Measurements from ENCODE around the gene INPP4A. TPM values are rescaled to one million over a fixed set of nuclear protein-coding genes. Genes with fewer than 3 reads are reported as not detected.

INPP4A gene
- polyA plus RNA-seq, 1 of the 3 experiments (the other 2 are of a cell fraction), result 15.0 TPM

DNA sequence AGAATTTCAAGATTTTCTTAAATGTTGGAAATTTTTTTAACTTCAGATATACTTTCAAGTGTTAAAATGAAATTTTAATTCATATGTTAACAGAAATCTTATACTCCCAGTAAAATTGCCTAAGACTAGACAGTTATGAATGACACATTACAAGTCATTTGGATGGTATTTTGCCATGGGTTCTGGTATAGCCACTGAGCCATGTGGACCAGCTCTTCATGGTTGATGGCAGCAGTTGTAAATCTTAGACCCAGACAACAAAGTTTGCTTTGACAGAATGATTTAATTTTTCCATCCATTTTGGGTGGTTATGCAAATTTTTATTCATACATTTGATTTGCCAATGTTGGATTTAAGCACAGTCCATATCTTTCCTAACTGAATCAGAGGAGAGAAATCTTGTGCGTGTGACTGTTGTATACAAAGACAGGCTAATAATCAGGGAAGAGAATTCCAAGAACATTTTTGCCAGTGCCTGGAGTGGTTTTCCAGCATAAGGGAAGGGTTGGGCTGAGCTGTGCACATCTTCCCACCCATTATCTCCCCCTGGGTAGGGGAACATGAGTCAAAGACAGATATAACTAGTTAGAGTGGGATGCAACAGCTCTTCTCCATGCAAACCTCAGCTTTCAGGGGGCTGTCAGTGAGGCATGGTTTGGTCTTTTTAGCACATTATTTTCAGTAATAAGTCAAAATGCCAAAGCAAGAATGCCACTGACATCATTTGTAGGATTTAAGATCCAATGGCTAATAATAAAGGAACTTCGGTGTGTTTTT lies 28.1 kb upstream of the INPP4A start:
- no peak for DNase-seq
- no peaks in the 10 kb centered on the region for H3K79me2 ChIP-seq (ENCODE audit: insufficient read depth)
- H3K27ac ChIP-seq (ENCODE audit: low read depth in 2 of 2, low read length in 1 of 2), result no peak overlapping the region
- ChIA-PET POLR2A (no interaction called here), CTCF (interaction anchor here (1.0 kb wide), 1 partner anchor 421 kb away, joined by 3 read pairs; no protein-coding TSS in a partner anchor)
- H3F3A ChIP-seq (replicated peaks; ENCODE audit: insufficient read depth), result no peaks in the 10 kb centered on the region
- TF ChIP-seq RAD21 (IDR thresholded peaks at IDR 0.05; ENCODE audit: low read length) (no peak), TEAD4 (IDR thresholded peaks at IDR 0.05; ENCODE audit: borderline replicate concordance, insufficient read depth) (no peak), RXRA (IDR thresholded peaks at IDR 0.05; ENCODE audit: borderline replicate concordance, low read depth) (no peak), RCOR1 (IDR thresholded peaks at IDR 0.05; ENCODE audit: low read length) (no peak), TCF12 (IDR thresholded peaks at IDR 0.05) (no peak), ZBTB33 (IDR thresholded peaks at IDR 0.05; ENCODE audit: borderline replicate concordance, low read depth) (no peak), SMC3 (IDR thresholded peaks at IDR 0.05; ENCODE audit: low read depth, low read length) (no peak), EP300 (IDR thresholded peaks at IDR 0.05; ENCODE audit: borderline replicate concordance in 1 of 2, low read depth in 1 of 2, low read length in 1 of 2) (no peak), SIN3A (IDR thresholded peaks at IDR 0.05; ENCODE audit: borderline replicate concordance, low read depth, low read length) (no peak), MXI1 (IDR thresholded peaks at IDR 0.05; ENCODE audit: low read depth, low read length) (no peak), YY1 (IDR thresholded peaks at IDR 0.05; ENCODE audit: low read depth) (no peak), IRF3 (IDR thresholded peaks at IDR 0.05; ENCODE audit: low read depth, low read length) (no peak), MEF2A (IDR thresholded peaks at IDR 0.05; ENCODE audit: borderline replicate concordance, low read depth) (no peak), FOXM1 (IDR thresholded peaks at IDR 0.05; ENCODE audit: low read depth) (no peak)
- TF ChIP-seq, protein P1, sequence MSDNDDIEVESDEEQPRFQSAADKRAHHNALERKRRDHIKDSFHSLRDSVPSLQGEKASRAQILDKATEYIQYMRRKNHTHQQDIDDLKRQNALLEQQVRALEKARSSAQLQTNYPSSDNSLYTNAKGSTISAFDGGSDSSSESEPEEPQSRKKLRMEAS (IDR thresholded peaks at IDR 0.05; ENCODE audit: low read depth), result no peak
- TF ChIP-seq, protein P2, sequence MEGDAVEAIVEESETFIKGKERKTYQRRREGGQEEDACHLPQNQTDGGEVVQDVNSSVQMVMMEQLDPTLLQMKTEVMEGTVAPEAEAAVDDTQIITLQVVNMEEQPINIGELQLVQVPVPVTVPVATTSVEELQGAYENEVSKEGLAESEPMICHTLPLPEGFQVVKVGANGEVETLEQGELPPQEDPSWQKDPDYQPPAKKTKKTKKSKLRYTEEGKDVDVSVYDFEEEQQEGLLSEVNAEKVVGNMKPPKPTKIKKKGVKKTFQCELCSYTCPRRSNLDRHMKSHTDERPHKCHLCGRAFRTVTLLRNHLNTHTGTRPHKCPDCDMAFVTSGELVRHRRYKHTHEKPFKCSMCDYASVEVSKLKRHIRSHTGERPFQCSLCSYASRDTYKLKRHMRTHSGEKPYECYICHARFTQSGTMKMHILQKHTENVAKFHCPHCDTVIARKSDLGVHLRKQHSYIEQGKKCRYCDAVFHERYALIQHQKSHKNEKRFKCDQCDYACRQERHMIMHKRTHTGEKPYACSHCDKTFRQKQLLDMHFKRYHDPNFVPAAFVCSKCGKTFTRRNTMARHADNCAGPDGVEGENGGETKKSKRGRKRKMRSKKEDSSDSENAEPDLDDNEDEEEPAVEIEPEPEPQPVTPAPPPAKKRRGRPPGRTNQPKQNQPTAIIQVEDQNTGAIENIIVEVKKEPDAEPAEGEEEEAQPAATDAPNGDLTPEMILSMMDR (IDR thresholded peaks at IDR 0.05), result no peak
- TF ChIP-seq, protein P3, sequence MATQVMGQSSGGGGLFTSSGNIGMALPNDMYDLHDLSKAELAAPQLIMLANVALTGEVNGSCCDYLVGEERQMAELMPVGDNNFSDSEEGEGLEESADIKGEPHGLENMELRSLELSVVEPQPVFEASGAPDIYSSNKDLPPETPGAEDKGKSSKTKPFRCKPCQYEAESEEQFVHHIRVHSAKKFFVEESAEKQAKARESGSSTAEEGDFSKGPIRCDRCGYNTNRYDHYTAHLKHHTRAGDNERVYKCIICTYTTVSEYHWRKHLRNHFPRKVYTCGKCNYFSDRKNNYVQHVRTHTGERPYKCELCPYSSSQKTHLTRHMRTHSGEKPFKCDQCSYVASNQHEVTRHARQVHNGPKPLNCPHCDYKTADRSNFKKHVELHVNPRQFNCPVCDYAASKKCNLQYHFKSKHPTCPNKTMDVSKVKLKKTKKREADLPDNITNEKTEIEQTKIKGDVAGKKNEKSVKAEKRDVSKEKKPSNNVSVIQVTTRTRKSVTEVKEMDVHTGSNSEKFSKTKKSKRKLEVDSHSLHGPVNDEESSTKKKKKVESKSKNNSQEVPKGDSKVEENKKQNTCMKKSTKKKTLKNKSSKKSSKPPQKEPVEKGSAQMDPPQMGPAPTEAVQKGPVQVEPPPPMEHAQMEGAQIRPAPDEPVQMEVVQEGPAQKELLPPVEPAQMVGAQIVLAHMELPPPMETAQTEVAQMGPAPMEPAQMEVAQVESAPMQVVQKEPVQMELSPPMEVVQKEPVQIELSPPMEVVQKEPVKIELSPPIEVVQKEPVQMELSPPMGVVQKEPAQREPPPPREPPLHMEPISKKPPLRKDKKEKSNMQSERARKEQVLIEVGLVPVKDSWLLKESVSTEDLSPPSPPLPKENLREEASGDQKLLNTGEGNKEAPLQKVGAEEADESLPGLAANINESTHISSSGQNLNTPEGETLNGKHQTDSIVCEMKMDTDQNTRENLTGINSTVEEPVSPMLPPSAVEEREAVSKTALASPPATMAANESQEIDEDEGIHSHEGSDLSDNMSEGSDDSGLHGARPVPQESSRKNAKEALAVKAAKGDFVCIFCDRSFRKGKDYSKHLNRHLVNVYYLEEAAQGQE (IDR thresholded peaks at IDR 0.05; ENCODE audit: low read depth, low read length), result no peak
- TF ChIP-seq, protein P4, sequence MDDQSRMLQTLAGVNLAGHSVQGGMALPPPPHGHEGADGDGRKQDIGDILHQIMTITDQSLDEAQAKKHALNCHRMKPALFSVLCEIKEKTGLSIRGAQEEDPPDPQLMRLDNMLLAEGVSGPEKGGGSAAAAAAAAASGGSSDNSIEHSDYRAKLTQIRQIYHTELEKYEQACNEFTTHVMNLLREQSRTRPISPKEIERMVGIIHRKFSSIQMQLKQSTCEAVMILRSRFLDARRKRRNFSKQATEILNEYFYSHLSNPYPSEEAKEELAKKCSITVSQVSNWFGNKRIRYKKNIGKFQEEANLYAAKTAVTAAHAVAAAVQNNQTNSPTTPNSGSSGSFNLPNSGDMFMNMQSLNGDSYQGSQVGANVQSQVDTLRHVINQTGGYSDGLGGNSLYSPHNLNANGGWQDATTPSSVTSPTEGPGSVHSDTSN (IDR thresholded peaks at IDR 0.05), result no peak
- H3K4me3 ChIP-seq (ENCODE audit: low read depth in 2 of 2, low read length in 1 of 2), result no peak overlapping the region
- no peak overlapping the region for H3K4me2 ChIP-seq
- H3K9ac ChIP-seq, result no peak overlapping the region
- no peaks in the 10 kb centered on the region for H3K9me2 ChIP-seq
- no peak overlapping the region for H2AFZ ChIP-seq (ENCODE audit: low read depth)
- H3K4me1 ChIP-seq (ENCODE audit: control insufficient read depth in 1 of 2, insufficient read depth in 2 of 2, low read depth in 1 of 2, low read length in 1 of 2), result no peaks in the 10 kb centered on the region; a peak in 1 of 4 replicates
- H4K20me1 ChIP-seq (ENCODE audit: insufficient read depth), result no peaks in the 10 kb centered on the region
- H3K27me3 ChIP-seq (ENCODE audit: insufficient read depth), result no peaks in the 10 kb centered on the region
- WGBS (ENCODE audit: low lambda C conversion rate), result 79% methylated on average over 2 of the region's 2 CpGs
- no peaks in the 10 kb centered on the region for H3K36me3 ChIP-seq (replicated peaks in 1 of 2; ENCODE audit: control insufficient read depth in 1 of 2, insufficient read depth in 2 of 2, low read length in 1 of 2)
- no peaks in the 10 kb centered on the region for H3K9me3 ChIP-seq

All from SK-N-SH (cell line).